ENCODE results near the gene CKS1B. TPM values are rescaled to one million over a fixed set of nuclear protein-coding genes. Genes with fewer than 3 reads are reported as not detected.

The CKS1B gene
- total and polyA plus RNA-seq, 9 of the 15 experiments (the other 6 are each of a cell fraction or from before 2014, with no cell fraction given) = 215 to 1,103 (median 460) TPM

DNA sequence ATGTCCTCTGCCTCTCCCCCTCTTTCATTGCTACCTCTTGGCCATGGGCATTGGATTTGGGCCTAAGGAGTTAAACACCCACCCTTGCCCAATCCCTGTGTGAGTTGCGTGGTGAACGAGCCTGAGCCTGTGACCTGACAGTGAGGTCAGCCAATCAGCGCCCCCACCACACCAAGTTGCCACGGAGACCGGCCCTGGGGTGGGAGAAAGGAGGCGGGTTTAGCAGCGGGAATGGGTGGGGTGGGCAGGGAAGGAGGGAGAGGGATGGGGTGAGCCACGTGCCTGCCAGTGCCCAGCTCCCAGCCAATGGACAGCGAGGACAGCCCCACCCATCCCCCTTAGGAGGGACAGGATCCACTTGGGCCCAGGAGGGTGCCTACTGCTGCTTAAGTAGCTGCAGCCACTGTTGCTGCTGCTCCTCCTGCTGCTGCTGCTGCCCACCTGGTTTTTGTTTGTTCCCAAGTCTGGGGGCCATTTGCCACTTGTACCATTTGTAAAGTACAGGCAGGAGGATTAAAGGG is 37.6 kb downstream of the CKS1B start (continued):
- TF ChIP-seq, protein P1, sequence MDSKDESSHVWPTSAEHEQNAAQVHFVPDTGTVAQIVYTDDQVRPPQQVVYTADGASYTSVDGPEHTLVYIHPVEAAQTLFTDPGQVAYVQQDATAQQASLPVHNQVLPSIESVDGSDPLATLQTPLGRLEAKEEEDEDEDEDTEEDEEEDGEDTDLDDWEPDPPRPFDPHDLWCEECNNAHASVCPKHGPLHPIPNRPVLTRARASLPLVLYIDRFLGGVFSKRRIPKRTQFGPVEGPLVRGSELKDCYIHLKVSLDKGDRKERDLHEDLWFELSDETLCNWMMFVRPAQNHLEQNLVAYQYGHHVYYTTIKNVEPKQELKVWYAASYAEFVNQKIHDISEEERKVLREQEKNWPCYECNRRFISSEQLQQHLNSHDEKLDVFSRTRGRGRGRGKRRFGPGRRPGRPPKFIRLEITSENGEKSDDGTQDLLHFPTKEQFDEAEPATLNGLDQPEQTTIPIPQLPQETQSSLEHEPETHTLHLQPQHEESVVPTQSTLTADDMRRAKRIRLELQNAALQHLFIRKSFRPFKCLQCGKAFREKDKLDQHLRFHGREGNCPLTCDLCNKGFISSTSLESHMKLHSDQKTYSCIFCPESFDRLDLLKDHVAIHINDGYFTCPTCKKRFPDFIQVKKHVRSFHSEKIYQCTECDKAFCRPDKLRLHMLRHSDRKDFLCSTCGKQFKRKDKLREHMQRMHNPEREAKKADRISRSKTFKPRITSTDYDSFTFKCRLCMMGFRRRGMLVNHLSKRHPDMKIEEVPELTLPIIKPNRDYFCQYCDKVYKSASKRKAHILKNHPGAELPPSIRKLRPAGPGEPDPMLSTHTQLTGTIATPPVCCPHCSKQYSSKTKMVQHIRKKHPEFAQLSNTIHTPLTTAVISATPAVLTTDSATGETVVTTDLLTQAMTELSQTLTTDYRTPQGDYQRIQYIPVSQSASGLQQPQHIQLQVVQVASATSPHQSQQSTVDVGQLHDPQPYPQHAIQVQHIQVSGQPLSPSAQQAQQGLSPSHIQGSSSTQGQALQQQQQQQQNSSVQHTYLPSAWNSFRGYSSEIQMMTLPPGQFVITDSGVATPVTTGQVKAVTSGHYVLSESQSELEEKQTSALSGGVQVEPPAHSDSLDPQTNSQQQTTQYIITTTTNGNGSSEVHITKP (IDR thresholded peaks at IDR 0.05; ENCODE audit: partially characterized antibody) = no peak
- no peak for TF ChIP-seq HSF4 (CRISPR knock-in tag; IDR thresholded peaks at IDR 0.05; ENCODE audit: borderline replicate concordance)
- no peak for TF ChIP-seq POLR2A (conservative IDR thresholded peaks at IDR 0.05)
- peak; percentile 21; the same call in 1 of the 2 replicates for TF ChIP-seq L3MBTL2 (IDR thresholded peaks at IDR 0.05)
- TF ChIP-seq, protein P2, sequence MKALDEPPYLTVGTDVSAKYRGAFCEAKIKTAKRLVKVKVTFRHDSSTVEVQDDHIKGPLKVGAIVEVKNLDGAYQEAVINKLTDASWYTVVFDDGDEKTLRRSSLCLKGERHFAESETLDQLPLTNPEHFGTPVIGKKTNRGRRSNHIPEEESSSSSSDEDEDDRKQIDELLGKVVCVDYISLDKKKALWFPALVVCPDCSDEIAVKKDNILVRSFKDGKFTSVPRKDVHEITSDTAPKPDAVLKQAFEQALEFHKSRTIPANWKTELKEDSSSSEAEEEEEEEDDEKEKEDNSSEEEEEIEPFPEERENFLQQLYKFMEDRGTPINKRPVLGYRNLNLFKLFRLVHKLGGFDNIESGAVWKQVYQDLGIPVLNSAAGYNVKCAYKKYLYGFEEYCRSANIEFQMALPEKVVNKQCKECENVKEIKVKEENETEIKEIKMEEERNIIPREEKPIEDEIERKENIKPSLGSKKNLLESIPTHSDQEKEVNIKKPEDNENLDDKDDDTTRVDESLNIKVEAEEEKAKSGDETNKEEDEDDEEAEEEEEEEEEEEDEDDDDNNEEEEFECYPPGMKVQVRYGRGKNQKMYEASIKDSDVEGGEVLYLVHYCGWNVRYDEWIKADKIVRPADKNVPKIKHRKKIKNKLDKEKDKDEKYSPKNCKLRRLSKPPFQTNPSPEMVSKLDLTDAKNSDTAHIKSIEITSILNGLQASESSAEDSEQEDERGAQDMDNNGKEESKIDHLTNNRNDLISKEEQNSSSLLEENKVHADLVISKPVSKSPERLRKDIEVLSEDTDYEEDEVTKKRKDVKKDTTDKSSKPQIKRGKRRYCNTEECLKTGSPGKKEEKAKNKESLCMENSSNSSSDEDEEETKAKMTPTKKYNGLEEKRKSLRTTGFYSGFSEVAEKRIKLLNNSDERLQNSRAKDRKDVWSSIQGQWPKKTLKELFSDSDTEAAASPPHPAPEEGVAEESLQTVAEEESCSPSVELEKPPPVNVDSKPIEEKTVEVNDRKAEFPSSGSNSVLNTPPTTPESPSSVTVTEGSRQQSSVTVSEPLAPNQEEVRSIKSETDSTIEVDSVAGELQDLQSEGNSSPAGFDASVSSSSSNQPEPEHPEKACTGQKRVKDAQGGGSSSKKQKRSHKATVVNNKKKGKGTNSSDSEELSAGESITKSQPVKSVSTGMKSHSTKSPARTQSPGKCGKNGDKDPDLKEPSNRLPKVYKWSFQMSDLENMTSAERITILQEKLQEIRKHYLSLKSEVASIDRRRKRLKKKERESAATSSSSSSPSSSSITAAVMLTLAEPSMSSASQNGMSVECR (CRISPR knock-in tag; IDR thresholded peaks at IDR 0.05) = no peak
- no peak for TF ChIP-seq RBM34 (IDR thresholded peaks at IDR 0.05; ENCODE audit: borderline replicate concordance, insufficient read depth, low read length)
- TF ChIP-seq ZNF445 (CRISPR knock-in tag; IDR thresholded peaks at IDR 0.05; ENCODE audit: low read depth) = no peak
- TF ChIP-seq FOXA1 (IDR thresholded peaks at IDR 0.05; ENCODE audit: borderline replicate concordance) = no peak
- TF ChIP-seq ZNF12 (CRISPR knock-in tag; IDR thresholded peaks at IDR 0.05) = no peak
- no peak for TF ChIP-seq CEBPG (CRISPR knock-in tag; IDR thresholded peaks at IDR 0.05)
- peak in 1 of 2 experiments; percentile 45; a peak in 2 of 4 replicates for TF ChIP-seq CEBPG (tag; conservative IDR thresholded peaks at IDR 0.05 in 1 of 2, IDR thresholded peaks at IDR 0.05 in 1 of 2)
- TF ChIP-seq TGIF2 (CRISPR knock-in tag; IDR thresholded peaks at IDR 0.05) = no peak
- no peak for TF ChIP-seq BRF1 (IDR thresholded peaks at IDR 0.05; ENCODE audit: borderline replicate concordance, extremely low read depth, insufficient read length)
- TF ChIP-seq XRCC5 (IDR thresholded peaks at IDR 0.05; ENCODE audit: low read depth, low read length) = no peak
- TF ChIP-seq, protein P3, sequence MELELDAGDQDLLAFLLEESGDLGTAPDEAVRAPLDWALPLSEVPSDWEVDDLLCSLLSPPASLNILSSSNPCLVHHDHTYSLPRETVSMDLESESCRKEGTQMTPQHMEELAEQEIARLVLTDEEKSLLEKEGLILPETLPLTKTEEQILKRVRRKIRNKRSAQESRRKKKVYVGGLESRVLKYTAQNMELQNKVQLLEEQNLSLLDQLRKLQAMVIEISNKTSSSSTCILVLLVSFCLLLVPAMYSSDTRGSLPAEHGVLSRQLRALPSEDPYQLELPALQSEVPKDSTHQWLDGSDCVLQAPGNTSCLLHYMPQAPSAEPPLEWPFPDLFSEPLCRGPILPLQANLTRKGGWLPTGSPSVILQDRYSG (tag; conservative IDR thresholded peaks at IDR 0.05; ENCODE audit: low read depth) = no peak
- no peak for TF ChIP-seq NFXL1 (CRISPR knock-in tag; IDR thresholded peaks at IDR 0.05)
- TF ChIP-seq, protein P4, sequence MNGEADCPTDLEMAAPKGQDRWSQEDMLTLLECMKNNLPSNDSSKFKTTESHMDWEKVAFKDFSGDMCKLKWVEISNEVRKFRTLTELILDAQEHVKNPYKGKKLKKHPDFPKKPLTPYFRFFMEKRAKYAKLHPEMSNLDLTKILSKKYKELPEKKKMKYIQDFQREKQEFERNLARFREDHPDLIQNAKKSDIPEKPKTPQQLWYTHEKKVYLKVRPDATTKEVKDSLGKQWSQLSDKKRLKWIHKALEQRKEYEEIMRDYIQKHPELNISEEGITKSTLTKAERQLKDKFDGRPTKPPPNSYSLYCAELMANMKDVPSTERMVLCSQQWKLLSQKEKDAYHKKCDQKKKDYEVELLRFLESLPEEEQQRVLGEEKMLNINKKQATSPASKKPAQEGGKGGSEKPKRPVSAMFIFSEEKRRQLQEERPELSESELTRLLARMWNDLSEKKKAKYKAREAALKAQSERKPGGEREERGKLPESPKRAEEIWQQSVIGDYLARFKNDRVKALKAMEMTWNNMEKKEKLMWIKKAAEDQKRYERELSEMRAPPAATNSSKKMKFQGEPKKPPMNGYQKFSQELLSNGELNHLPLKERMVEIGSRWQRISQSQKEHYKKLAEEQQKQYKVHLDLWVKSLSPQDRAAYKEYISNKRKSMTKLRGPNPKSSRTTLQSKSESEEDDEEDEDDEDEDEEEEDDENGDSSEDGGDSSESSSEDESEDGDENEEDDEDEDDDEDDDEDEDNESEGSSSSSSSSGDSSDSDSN (IDR thresholded peaks at IDR 0.05; ENCODE audit: borderline replicate concordance in 1 of 2, low read depth in 2 of 2, low read length in 2 of 2) = 0 out of 4 replicates have a peak, but pooled peaks of 1 of the 2 experiments have one; percentile 7
